ENCODE results near the gene ARHGAP21.

The ARHGAP21 gene

DNA sequence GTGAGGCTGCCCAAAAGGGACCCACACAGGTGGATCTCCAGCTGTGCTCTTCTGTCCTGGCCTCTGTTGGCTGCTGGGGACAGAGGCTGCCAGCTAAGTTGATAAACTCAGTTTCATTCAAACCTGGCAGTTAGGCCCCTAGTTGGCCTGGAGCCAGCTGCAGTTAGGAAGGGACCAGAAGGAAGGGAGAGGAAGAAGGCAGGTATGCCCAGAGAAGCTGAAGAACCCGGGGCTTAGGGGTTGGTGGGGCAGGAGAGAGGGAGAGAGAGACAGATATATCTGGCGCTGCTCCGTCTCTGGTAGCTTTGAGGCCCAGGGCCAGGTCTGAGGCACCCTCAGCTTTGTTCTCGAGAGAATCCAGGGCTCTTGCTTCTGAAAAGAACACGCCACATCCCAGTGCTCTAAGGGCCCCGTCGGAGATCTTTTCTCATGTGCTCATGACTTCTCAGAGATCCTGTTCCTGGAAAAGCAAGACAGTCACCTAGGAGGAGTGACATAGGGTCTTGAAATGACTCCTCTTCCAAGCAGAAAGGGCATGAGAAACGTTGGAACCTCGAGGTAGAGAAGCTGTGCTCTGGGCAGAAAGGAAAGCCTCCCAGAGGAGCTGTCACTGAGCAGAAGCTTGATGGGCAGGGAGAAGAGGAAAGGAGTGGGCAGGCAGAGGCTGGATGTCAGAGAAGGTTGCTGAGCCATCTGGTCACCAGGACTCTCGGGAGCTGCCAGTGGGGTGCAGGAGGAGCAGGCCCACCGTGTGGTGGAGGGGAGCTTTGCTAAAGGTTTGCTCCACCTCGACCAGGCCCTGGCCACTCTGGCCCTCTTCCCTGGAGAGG, 153.6 kb downstream of the ARHGAP21 start:
- DNase-seq, result no peak

DNA sequence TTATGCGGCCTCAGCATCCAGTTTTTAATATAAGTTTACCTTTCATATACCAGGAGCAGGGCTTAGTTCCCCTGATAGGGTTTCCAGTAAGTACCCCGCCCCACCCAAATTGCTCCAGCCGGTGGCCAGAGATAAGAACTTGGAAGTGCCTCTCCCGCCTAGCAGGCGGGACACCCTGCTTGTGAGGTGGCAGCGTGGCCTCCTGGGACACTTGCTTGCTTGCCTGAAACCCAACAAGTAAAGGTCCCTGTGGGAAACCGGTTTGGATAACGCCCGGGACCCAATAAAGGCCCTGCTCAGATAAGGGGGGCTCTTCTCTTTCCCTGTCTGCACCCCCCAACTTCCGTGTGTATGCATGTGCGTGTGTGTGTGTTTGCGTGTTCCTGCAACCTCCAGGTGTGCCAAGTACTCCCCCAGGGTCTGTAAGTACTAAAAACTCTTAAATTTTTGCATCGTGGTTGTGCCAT, 154.3 kb downstream of the ARHGAP21 start:
- no peak for DNase-seq

DNA sequence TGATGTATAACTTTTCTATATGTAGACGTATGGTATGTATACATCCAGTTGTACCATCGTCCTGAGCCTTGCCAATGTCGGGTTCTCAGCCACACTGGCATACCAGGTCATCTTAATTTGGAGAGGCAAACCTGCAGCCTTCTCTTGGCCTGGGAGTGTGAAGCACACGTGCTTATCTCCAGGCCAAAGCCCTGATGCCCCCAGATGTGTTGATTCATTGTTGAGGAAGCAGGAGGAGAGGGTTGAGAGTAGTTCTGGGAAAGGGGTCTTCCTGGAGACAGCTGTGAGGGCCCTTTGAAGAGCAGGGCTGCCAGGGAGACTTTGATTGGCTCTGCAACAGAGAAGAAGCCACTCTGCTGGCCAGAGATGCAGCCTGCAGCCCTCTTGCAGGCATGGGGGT, 155.6 kb downstream of the ARHGAP21 start:
- DNase-seq, result no peak

DNA sequence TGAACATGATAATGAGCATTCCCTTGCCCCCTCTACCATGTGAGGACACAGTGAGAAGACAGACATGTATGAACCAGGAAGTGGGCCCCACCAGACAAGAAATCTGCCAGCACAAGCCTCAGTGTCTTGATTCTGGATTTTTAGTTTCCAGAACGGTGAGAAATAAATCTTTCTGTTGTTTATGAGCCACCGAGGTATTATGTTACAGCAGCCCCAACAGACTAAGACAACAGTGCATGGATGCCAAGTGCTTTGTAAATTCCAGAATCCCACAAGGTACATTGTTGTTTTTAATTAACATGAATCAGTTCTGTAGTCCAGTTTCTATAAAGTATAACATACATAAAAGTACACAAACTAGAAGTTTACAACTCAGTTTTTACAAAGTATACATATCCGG, 162.2 kb downstream of the ARHGAP21 start:
- no peak for DNase-seq

DNA sequence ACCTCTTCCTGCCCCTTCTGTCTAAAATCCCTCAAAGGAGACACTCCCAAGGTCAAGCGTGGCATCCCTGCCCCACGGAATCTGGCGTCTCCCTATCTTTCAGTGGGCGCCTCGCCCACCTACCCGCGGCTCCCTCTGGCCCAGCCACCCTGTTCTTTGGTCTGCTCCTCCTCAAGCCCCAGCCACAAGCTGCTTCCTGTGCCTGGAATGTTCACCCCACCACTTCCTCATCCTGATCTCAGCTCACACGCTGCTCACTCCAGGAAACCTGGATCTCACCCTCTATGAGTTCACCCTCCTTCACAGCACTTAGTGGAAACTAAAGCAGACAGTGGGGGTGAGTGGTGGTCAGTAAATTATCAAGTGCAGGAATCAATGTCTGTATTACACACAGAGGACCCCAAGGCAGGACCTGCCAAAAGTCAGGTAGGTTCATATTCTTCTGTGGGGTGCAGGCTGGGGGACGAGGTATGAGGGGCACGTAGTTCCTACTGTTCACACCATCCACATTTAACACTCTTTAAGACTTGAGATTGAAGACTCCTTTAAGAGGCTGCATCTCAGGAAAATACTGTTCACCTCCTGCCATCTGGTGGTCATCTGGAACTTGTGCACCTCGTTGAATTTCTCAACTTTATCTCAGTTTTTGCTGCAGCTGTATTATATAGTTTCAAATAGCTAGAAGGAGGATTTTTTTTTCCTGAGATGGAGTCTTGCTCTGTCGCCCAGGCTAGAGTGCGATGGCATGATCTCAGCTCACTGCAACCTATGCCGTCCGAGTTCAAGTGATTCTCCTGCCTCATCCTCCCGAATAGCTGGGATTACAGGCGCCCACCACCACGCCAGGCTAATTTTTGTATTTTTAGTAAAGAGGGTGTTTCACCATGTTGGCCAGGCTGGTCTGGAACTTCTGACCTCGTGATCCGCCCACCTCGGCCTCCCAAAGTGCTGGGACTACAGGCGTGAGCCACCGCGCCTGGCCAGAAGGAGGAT, 166.6 kb downstream of the ARHGAP21 start:
- no peak for DNase-seq

DNA sequence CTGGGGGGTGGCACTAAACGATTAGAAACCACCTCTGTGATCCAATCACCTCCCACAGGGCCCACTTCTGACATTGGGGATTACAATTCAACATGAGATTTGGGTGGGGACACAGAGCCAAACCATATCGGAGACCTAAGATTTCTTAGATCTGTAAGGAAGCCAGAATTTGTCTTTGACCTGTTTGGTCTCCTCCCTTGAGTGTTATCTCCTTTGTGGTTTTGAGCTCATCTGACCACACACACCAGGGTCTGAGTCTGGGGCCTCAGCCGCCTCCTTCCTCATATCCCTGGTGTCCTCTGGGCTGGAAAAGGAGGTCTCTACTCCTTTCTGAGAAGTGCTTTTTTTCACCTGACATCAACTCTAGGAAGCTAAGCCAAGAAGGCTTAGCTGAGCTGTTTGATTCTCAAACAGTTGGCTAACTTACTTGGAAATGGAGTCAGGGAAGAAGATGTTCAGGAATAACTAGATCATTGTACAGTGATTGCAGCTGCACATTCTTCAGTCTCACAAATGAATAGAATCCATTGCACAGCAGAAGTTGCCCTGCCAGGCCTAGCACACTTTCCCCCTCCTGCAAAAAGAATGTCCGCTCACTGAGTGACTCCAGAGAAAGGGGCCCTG, 167.4 kb downstream of the ARHGAP21 start:
- DNase-seq, result no peak

DNA sequence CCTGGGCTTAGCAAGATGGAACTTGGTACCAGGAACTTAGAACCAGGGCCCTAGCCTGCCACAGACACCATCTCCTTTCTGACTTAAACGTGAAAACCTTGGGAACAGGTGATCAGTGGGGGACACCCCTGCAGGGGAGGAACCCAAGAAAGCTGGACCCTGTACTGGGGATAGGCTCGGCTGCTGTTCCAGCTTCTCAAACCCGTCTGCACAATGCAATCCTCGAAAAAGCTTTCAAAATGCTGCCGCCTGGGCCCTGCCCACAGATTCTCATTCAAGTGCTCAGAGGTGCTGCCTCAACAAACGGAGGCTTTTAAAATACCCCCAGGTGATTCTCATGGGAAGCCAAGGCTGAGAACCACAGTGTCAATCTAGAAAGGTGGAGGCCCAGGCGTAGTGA, 169.7 kb downstream of the ARHGAP21 start:
- DNase-seq, result no peak

DNA sequence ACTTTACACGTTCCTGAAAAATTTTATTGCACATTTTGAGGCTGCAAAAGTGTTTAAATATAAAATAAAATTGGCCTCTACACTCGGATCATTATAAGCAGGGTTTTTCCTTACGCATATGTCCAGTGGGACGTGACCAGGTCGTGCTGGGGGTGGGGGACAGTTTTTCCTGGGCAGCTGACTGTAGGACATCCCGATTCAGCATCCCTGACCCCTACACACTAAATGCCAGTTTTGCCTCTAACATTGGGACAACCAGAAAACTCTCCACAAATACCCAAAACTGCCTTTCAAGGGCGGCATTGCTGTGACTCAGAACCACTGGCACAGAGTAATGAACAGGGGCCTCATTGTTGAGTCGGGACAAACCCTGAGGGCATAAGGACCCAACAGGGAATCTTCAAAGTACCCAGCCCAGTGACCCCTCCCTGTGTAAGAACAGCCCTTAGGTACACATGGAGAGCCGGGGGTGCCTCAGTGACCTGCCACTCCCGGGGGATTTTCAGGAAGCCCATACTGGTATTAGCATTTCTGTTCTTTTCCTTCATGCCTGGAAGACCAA, 170.6 kb downstream of the ARHGAP21 start:
- no peak for DNase-seq

DNA sequence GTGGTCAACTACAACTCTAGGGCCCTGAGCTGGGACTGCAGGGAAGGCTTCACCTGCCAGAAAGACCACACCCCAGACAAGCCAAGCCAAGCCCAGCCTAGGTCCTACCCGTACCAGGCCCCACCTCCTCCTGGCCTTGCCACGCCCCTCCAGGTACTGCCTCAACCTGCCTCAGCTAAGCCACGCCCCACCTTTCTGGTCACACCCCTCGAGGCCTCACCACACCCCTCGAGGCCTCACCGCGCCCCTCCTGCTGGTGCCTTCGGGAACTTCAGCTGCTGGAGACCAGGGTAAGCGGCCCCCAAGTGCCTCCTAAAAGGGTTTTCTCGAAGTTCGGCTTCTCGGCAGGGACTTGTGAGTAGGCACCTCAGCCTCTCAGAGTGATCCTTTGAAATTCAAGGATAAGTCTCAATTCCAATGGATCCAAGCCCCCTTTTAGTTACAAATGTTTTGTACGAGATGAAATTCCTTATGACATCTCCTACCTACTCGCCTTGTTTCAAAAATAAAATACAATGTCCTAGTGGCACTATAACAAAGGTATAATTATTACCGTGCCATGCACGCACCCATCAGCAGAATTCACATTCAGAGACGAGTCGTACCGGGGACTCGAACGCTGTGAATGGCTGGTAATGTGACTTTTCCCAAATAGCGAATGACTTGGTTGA, 171.2 kb downstream of the ARHGAP21 start:
- DNase-seq, result no peak

DNA sequence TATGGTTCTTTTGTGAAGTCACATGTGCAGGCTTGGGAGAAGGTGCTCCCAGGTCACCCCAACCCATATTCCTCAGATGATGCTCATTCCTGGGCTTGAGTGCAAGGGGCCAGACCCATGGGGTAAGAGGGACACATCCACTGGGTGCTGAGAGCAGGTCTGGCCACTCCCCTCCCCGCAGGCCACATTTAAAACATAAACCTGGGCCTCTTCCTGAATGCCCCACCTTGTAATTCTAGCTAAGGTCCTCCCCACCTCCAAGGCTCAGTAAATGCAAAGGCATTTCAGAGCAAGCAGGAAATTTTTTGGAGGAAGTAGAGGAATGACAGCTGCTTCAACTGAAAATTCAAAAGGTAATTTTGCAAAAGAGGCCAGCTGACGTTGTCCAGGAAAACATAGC, 172.5 kb downstream of the ARHGAP21 start:
- DNase-seq, result no peak

DNA sequence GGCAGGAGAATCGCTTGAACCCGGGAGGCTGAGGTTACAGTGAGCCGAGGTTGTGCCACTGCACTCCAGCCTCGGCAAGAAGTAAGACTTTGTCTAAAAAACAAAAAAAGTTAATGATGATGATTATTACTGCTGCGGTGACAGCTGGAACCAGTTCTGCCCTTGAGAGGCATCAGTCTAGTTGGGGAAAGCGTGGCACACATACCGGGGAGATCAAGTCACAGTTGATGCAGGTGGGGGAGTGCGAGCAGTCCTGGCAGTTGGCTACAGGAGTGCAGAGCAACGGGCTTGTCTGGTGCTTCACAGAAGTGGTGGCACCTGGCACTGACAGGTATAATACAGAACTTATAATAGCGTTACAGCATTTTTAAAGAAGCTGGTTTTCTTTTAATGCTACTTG, 173.0 kb downstream of the ARHGAP21 start:
- no peak for DNase-seq

DNA sequence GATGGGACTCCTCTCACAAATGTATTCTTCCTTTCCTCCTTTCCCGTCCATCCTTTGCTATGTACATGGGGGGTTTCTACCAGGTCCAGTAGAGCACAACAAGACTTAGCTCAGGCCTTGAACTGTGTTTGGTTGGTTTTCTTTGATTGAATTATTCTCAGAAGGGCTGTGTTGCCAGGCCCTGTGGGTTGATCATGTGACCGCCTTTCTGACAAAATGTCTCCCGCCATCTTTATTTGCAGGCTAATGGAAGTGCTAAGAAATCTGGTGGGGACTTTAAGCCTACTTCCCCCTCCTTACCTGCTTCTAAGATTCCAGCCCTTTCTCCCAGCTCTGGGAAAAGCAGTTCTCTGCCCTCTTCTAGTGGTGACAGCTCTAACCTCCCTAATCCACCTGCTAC, 178.1 kb downstream of the ARHGAP21 start:
- DNase-seq, result no peak

DNA sequence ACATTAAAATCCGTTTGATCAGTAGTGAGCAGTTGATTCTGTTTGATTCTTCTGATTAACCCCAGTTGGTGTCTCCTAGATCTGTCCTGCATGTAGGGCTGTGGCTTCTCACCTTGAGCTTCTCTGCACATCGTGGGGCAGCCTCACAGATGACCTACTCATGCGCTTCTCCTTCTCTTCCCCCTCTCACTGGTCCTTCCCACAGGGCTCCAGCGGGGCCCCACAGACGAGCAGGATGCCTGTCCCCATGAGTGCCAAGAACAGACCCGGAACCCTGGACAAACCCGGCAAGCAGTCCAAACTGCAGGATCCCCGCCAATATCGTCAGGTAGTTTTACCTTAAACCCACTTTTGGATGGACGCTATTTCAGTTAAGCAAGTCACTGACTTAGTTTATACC, 178.9 kb downstream of the ARHGAP21 start:
- DNase-seq, result no peak

DNA sequence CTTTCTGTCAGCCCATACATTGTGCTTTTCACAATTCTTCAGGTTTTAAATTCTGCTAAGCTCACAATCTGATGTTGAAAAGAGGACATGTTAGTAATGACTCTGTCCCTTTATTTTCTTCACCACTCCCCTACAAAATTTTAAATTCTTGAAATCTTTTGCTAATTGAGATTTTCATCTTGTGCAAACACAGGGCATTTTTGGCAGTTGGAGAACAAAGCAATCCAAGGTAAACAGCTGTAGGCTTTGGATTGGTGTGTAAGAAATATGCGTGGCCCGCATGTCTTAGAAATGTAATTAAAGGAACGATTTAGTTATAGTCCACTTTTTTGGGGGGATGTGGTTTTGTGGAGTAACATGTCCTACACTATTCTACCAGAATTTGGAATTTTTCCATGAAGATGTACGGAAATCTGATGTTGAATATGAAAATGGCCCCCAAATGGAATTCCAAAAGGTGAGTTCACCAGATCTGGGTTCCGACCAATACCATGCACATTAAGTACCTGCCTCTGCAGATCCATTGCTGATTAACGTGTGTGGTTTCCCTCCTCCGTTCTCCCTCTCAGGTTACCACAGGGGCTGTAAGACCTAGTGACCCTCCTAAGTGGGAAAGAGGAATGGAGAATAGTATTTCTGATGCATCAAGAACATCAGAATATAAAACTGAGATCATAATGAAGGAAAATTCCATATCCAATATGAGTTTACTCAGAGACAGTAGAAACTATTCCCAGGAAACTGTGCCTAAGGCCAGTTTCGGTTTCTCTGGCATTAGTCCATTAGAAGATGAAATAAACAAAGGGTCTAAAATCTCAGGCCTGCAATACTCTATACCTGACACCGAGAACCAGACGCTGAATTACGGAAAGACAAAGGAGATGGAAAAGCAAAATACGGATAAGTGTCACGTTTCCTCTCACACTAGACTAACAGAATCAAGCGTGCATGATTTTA, 181.1 kb downstream of the ARHGAP21 start:
- no peak for DNase-seq

DNA sequence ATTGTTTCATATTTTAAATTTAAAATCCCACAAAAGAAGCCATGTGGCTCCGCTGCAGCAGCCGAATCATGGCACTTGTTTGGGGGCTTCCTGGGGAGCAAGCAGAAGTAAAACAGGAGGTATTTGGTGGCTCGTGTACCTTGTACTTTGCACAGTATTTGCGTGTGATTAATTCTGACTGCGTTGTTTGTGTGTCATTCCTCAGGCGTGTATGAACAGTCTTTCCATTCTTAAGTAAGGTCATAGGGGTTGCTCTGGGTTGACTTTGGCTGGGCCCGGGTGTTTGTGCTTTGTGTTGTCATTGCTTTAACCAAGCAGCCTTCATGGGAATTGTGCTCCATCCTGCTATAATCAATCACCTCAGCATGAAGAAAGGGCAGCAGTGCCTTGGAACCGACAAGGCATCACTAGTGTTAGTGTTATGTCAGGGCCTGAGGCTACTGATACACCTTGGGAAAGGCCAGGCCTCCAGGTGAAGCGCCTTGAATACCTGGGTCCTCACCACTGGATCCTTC, 182.4 kb downstream of the ARHGAP21 start:
- no peak for DNase-seq

DNA sequence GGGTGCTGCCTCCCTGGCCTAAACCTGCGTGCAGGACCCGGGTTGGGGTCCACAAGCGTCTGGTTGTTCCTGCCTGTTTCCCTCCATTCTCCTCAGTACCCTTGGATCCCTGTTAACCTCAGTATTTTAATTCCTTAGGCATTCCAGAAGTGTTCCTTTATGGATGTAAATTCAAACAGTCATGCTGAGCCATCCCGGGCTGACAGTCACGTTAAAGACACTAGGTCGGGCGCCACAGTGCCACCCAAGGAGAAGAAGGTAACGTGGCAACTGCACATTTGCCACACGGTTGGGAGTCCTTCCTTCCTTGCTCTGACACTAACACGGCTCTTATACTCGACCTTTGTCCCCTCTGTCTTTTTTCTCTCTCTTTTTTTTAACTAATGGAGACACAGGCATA, 187.1 kb downstream of the ARHGAP21 start:
- no peak for DNase-seq

DNA sequence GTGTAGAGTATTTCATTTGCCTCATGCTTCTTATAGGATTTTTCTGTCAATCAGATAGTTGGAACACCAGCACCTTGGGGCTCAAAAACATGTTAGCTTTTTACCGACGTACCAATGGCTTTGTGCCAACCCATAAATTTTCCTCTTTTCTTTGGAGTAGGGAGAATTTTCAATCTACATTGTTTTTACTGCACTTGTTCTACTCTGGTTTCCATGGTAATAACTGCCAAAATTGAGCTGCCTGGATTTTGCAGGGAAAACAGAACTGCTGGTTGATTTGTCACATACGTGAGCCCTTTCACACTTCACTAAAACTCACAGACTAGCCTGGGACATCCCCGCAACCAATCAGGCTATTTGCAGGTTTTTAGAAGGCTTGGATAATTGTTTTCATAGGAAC, 189.7 kb downstream of the ARHGAP21 start:
- DNase-seq, result no peak
